ENCODE data around the gene AMBRA1.

AMBRA1 gene

GRCh38 chr11:46366661-46367161 lies 227.1 kb downstream of the AMBRA1 start:
- no peak overlapping the region for H3K27ac ChIP-seq
- no peak for TF ChIP-seq CTCF (conservative IDR thresholded peaks at IDR 0.05)

GRCh38 chr11:46366260-46366659 lies 227.6 kb downstream of the AMBRA1 start:
- H3K27ac ChIP-seq = no peak overlapping the region
- no peak for TF ChIP-seq CTCF (conservative IDR thresholded peaks at IDR 0.05)

- no peak overlapping the region for H3K27ac ChIP-seq
Measured at GRCh38 chr11:46364791-46365190, 229.0 kb downstream of the AMBRA1 start.

GRCh38 chr11:46364056-46364455 lies 229.8 kb downstream of the AMBRA1 start:
- no peak overlapping the region; the same call in 1 of the 2 replicates for H3K27ac ChIP-seq
- TF ChIP-seq CTCF (conservative IDR thresholded peaks at IDR 0.05) = no peak

More at GRCh38 chr11:46364791-46365190, 229.0 kb downstream of the AMBRA1 start:
- no peak for TF ChIP-seq CTCF (conservative IDR thresholded peaks at IDR 0.05)

GRCh38 chr11:46363455-46364005 lies 230.3 kb downstream of the AMBRA1 start:
- peak overlapping the region; percentile 57 for H3K27ac ChIP-seq
- TF ChIP-seq CTCF (conservative IDR thresholded peaks at IDR 0.05) = no peak

GRCh38 chr11:46363031-46363407 lies 230.8 kb downstream of the AMBRA1 start:
- no peak for TF ChIP-seq CTCF (conservative IDR thresholded peaks at IDR 0.05)
- H3K27ac ChIP-seq = peak overlapping the region; percentile 57

GRCh38 chr11:46362156-46363030 lies 231.4 kb downstream of the AMBRA1 start:
- TF ChIP-seq CTCF (conservative IDR thresholded peaks at IDR 0.05) = no peak
- H3K27ac ChIP-seq = peak overlapping the region; percentile 57

Measured in VCaP (cell line).